HG03442 (cell line): ENCODE measurements around the gene SYNGAP1.

Source experiments
- ATAC-seq: cut with Tn5 transposase; IDR thresholded peaks from one replicate; pipeline ENCODE4 v1.9.1; 2021; ENCODE audit warnings: mild to moderate bottlenecking, moderate library complexity; ENCODE audit not compliant: unreplicated experiment

SYNGAP1 gene

DNA sequence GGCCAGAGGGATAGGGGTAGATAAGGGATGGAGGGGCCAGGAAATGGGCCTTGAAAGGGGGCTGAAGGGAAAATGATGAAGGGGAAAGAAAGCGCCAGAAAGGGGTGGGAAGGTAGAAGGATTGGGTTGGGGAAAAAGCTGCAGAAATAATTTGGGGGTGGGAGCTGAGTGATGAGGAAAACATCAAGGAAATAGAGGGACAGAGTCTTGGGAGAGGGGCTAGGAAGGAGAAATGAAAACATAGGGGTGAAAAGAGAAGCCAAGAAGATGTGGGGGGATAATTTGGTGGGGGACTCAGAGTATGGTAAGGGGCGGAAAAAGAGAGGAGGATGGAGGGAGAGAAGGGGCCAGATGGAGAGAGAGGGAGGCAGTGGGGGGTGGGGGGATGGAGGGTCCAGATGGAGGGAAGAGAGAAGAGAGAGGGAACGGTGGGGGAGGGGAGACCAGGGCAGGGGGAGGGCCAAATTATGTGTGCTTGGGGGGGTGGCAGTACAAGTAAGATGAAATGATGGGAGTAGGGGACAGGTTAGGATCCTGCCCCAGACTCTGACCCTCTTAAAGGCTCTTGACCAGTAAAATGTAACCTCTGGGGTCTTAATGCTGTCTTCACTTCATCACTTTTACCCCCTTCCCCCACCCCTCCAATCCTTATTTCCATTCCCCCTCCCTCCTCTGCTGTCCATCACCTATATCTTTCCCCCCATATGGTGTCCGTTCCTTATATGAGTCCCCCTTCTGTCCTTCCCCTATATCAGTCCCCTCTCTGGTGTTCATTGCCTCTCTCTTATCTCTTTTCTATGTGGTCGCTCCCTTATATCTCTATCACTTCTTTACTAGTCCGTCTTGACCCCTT is 852 bp downstream of the SYNGAP1 start:
- no peak for ATAC-seq

DNA sequence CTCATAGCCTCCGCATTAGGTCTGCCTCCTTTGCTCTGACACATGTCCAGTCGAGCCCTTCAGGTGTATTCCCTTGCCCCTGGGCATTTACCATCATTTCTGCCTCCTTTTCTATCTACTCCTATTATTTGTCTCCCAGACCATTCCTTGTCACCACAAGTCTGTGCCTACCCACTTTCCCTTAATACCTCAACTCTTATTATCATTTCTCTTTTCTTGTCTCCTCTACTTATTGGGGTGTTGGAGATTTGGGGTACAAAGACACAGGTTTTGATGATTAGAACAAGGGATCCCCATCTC is 1.4 kb downstream of the SYNGAP1 start:
- ATAC-seq, result no peak

DNA sequence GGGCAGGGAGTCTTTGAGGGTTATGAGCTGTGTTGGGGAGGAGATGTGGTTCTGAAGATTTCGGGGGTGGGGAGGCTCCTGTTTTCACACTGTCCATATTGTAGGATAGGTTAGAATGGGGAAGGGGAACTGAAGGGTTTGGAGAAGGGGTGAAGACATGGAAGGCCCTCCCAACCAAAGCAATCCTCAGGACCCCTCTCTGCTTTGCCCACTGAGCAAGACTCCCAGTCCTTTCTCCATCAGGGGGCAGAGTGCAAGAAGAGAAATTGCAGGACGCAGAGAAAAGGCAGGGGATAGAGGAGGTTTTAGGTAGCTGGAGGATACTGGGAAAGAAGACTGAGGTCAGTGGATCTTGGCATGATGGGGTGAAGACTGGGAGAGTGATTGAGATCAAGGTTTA is 3.9 kb downstream of the SYNGAP1 start:
- no peak for ATAC-seq

DNA sequence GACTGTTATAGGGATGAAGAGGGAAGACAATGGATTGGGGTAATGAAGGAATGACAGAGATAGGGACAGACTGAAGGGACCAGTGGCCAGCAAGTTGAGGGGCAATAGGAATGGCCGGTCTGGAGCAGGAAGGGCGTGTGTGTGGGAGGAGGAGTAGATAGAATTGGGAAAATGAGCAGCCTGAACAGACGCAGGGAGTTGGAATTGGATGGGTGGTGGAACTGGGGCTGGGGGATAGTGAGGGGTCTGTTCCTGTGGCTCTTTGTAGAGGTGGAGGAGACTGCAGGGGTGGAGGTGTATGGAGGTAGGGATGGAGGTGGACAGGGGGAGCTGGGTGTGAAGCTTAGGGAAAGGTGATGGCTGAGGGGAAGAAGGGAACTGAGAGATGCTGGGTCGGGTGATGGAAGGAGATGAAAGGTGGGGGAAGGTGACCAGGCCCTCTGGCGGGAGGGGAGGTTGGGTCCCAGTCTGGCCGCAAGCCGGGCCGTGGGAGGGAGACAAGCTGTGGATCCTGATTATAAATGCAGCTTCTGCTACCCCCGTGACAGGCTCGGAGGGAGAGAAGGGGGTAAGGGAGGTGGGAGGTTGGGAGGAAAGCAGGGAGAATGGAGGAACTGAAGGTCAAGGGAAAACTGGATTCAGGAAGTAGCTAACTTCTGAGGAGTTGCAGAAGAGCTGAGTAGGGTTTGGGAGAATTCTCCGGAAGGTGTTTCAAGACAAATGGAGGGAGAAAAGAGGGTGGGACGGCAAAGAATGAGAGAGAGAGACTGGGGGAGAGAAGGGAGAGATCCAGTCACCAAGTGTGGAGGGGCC is 5.2 kb downstream of the SYNGAP1 start:
- no peak for ATAC-seq

DNA sequence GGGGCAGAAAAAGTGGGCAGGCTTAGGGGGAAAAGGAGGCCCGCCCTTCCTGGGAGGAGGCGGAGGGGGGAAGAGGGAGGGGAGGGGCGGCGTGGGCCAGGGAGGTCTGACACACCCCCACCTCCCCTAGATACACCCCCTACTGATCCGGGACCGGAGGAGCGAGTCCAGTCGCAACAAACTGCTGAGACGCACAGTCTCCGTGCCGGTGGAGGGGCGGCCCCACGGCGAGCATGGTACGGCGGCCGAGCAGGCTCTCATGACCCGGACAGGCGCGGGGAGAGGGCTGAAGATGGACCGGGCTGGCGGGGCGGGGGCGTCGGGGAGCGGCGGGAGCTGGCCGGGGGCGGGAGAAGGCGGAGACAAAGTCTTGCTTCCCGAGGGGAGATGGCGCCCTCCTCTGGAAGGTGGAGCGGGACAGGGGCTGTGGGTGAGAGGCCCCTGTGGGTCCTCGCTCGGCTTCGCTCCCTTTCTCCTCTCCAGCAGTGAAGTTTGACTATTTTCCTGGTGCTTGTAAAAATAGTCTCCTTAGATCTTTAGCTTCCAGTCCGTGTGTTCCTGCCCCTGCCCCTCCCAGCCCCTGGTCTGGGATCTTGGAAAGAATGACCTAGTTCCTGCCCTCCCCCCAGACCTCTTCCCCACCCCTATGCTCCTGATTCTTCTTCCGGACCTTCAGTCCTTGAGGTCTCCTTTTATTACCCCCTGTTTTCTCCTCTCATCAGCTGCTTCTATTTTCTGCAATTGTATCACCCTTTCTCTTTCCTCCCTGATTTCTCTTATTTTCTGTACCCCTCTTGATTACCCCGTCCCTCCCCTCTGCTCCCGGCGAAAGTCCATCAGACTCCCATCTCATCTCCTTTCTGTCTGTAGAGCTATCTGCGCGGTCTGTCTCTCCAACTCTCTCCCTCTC is 6.1 kb downstream of the SYNGAP1 start:
- ATAC-seq, result no peak

DNA sequence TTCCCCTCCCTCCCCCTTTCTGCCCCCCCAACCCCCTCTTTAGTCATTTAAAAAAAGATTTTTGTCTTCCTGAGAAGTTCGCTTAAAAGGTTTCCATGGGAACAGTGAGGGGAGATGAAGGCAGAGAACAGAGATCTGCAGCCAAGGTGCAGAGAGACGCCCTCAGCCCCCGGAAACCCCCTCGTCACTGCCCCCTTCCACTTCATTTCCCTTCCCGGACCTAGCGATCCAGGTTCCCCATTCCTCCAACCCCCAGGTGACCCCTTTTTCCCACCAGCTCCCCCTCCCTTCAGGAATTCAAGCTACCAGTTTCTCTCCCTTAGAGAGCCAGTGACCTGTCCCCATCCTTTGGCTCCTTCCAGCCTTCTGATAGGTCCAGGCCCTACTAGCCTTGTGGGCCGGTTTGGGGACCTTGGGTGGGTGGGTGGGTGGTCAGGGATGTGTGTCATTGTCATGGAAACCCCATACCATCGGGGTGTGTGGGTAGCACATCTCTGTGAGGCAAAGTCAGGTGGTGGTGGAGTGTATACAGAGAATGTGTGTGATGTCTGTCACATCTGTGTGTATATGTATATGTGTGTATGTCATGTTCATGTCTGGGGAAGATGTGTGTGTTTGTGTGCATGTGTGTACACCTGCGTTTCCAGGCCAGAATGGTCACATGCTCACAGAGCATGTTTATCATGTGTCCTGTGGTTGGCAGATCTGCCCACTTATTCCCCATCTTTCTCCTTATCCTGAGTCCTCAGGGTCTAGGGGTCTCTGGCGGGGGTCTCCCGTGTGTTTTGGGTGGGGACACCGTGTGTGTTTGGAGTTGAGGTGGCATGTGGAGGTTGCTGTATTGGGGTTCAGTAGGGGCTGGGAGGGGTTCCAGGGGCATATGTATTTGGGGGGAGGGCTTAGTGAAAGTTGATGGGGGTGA is 7.0 kb downstream of the SYNGAP1 start:
- no peak for ATAC-seq

DNA sequence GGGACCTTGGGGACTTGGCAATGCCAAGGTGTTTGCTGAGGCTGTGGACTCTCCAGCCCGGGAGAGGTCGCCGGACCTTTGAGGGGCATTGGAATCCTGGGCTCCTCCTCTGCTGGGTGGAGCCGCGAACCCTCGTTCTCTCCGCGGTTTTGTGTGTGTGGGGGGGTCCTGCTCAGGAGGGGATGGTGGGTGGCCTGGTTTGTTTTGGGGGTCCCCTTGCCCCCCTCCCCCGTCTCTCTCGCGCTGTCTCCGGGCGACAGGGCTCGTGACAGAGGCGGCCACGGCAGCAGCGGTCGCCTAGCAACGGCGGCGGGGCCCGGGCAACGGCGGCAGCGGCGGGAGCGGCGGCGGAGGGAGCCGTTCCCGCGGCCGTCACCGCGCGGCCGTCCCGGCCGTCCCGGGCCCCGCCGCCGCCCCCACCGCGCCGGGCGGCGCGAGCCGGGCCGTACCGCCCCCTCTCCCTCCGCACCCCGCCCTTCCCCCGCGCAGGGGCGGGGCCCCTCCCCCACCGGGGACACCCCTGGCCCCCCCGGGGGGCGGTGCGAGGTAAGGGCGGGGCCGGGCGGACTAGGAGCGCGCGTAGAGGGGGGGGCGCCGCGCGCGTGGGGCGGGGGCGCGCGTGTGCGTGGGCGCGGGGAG is 7.8 kb downstream of the SYNGAP1 start:
- no peak for ATAC-seq

DNA sequence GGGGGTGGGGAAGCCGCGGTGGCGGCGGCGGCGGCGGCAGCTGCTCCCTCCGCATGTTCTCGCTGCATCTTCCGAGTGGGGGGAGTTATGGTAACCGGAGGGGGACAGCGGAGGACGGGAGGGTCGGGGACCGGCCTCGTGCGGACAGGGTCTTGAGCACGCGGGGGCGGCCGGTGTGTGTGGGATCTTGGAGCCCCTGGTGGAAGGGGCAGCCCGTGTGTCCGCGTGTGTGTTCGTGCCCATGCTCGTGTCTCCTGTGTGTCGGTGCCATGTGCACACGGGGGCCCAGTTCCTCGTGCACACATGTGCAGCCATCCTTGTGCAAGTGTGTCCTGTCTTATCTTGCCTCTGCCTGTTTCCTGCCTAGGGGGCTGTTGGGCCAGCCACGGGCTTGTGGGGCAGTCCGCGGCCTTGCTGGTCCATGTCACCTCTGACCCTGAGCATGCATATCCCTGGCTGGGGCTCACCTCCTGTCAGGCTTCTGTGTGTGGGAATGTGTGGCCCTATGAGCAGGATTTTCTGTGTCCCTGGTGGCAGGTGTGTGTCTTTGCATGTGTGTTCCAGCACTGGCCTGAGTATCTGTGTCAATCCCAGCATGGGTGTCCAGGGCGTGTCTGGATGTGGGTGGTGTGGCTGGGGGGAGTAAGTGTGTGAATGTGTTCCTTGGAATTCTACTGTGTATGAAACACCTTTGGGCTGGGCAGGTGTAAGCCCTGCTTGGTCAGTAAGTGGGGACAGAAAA is 8.5 kb downstream of the SYNGAP1 start:
- no peak for ATAC-seq

DNA sequence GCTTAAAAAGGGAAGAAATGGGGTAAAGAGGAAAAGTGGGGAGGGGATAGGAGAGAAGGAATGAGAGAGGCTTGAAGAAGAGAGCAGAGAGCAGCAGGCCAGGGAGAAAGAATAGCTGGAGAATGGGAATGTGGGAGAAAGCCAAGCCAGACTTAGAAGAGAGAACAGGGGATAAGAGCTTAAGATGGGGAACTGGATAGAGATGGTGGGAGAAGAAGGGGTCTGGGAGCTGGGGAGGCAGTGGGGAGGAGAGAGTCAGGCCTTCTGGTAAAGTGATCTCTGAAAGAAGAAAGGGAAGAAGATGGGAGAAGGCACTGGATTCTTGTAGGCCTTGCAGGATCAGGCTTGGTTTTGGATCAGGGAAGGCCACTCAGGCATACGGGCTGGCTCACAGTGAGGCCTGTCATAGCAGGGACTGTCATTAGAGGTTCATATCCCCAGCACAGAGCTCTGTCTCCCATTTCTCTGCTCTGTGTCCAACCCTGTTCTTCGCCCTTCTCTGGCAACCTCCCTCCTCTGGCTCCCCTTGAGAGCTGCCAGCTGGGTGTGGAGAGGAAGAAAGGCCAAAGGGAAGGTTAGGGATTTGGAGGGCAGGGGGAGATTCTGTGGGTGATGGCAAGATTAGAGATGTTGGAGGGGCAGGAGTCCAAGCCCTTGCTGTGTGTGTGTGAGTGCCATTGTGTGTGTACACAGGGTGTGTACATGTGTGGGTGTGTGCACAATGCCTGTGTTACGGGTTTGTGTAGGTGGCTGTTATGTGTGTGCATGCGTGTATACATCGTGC is 9.3 kb downstream of the SYNGAP1 start:
- ATAC-seq, result no peak

DNA sequence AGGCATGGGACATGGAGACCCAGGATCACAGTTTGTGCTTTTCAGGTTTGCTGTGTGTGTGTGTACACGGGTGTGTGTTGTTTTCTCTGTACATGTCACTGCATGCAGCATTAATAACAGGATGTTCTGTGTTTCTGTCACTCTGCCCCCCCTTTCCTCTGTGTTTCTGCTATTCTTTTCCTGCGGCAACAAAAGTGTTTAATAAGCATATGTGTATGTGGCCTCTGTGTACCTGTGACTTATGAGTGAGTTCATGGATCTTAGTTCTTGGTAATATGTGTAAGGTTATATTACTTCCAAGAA is 9.8 kb downstream of the SYNGAP1 start:
- no peak for ATAC-seq

DNA sequence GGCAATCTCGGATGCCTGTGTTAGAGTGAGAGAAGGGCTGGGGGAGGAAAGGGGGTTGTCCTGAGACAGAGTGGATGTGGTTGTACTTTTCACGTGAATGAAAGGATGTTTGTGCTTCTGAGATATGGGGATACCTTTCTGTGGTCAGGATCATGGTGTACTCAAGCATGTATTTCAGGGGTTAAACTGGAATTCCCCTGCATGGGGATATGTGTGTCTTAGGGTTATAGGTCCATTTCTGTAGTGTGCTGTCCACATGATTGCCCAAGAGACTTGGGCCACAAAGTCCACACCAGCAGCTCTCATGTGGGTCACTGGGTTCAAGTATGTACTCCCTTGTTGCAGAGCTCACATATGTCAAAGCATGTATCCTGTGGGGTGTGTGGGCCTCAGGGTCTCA is 10.5 kb downstream of the SYNGAP1 start:
- no peak for ATAC-seq

DNA sequence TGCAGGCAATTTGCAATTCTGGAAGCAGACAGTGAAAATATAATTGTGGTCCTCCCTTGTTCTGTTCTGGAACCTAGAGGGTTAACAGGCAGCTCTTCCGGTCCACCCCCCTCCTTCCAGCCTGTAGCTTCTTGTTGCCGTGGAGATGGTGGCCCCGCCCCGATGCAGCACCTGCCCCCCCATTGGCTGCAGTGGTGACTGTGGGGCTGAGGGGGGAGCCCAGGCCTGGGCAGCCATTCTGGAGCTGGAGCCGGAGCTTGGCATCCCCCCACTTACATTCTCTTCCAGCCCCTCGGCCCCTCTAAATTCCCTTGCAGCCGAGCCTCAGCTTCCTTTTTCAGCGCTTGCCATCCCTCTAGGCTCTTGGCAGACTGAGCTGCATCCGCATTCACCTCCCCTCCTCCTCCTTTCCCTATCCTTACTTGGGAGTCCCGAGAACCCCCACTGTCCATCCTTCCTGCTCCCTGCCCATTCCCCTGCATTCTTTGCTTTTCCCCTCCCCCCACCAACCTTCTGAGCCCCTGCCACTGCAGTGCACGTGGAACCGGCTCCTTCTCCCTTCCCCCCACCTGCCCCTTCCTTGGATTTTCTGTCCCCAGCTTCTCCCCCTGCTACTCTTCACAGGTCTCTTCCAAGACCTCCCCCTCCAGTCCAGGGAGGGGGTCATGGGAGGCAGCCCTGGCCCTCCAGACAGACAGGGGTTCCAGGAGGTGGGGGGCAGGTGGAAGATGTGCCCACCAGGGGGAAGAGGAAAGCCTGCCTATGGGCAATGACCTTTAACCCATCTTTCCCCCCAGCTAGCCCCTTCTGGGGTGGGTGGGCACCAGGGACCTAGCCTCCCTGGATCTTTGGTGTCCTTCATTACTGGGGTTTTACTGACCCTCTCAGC is 11.4 kb downstream of the SYNGAP1 start:
- ATAC-seq, result no peak

DNA sequence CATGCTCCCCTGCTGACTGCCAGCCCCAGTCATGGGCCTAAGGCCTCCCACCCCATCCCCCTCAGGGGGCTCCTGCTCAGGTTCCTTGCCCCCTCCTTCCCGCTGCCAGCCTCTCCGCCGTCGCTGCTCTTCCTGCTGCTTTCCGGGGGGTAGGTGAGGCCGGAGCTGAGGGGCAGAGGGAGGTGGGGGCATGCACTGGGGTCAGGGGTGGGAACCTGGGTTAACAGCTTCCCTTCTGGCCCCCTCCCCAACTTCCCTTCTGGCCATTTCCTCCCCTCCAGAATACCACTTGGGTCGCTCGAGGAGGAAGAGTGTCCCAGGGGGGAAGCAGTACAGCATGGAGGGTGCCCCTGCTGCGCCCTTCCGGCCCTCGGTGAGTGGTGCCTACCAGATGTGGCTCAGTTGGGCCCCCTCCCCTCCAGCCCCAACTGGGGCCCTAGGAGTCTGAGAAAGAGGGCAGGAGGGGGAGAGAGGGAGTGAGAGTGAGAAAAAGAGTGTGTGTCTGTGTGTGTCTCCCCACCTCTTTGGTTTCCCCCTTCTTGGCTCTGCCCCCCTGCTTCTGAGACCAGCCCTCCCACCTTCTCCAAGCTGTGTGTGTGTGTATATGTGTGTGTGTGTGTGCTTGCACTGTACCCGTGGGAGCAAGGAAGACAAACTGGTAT is 12.1 kb downstream of the SYNGAP1 start:
- no peak for ATAC-seq

DNA sequence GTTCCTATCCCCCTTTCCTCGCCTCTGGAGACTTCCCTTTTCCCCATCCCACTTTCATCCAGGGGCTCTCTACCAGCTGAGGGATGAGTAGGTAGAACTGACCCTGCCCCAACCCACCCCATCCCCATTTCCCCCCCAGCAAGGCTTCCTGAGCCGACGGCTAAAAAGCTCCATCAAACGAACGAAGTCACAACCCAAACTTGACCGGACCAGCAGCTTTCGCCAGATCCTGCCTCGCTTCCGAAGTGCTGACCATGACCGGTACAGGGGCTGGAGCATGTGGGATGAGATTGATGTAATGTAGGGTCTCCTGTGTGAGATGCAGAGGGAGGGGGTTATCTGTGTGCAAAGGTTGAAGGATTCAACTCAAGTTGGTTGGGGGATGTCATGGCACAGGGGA is 12.7 kb downstream of the SYNGAP1 start:
- ATAC-seq, result no peak

DNA sequence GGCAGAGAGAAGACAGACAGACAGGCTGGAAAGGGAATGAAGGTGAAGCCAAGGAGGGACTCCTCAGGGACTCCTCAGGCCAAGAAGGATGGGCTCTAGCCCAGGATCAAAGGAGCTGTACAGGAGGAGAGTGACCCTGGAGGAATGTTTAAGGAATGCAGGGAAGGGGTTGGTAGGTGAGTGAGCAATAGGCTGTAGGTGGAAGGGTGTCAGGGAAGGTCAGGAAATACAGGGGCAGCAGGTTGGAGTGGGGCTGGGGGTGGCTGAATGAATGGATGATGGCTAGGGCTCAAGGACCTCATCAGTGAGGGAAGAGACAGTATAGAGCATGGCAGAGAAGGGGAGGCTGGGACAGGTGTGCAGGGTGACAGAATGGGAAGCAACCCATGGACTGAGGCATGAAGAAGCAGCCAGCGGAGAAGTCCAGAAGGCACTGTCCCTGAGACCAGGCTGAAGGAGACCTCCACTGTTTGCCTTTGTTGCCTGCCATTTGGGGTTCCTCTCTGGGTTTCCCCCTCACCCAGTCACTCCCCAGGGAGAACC is 13.2 kb downstream of the SYNGAP1 start:
- ATAC-seq, result no peak

DNA sequence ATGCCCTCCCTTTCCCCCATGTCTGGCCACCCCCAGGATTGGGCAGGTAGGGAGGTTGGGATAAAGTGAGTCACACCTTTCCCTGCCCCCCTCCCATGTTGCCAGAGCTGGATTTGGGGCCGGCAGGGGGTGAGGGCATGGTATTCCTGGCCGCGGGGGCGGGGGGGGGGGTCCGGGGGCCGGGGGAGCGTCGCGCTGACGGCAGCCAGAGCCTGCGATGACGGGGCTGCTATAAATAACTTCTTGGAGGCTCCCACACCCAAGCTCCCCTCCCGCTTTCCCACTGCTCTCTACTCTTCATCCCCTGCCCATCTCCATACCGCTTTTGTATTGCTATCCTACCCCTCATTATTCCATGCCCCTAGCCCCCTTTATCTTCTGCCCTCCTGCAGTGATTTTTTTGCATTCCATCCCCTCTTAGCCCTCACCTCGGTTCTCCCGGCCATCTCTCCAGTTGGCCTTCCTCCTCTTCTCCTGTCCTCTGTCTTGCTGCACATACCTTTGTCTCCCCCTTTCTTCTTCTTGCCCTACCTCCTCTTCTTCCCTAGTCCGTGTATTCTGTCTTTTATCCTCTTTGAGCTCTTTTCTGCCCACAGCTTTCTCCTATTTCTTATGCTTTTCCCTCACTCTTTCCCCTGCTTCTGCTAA is 13.8 kb downstream of the SYNGAP1 start:
- ATAC-seq, result no peak
